BE2C (cell line): ENCODE results near the gene TRAPPC3L.
A peak's percentile ranks its signal among the peaks of the same experiment; 100 is the strongest.

Experiments
- DNase-seq: peaks from one replicate; pipeline ENCODE4 v3.0.0-alpha.2; 2020
- H3K27me3 ChIP-seq: fragments of 250-450 bp; sonication (Bioruptor Pico); 2 replicates; pipeline ENCODE4 v1.5.1; 2020; ENCODE audit warnings: mild to moderate bottlenecking
- H3K36me3 ChIP-seq: fragments of 250-450 bp; sonication (Bioruptor Pico); 2 replicates; pipeline ENCODE4 v1.5.1; 2020; ENCODE audit warnings: mild to moderate bottlenecking
- H3K4me1 ChIP-seq: fragments of 250-450 bp; sonication (Bioruptor Pico); 2 replicates; pipeline ENCODE4 v1.5.1; 2020
- H3K4me3 ChIP-seq: 2 replicates; pipeline ENCODE4 v1.5.1; 2011; ENCODE audit warnings: low read depth, low read length
- H3K9me3 ChIP-seq: fragments of 250-450 bp; sonication (Bioruptor Pico); 2 replicates; pipeline ENCODE4 v1.5.1; 2020
- TF ChIP-seq, protein P1 (sequence below): IDR thresholded peaks from 2 replicates; pipeline ENCODE4 v1.5.1; 2012; ENCODE audit warnings: mild to moderate bottlenecking, low read depth, low read length

TRAPPC3L gene

GRCh38 chr6:116529466-116530290 lies 15.8 kb downstream of the TRAPPC3L start:
- H3K4me3 ChIP-seq, result no peak overlapping the region
- no peaks in the 10 kb centered on the region for H3K4me1 ChIP-seq
- H3K36me3 ChIP-seq, result no peaks in the 10 kb centered on the region
- H3K9me3 ChIP-seq, result no peaks in the 10 kb centered on the region
- TF ChIP-seq, protein P1, sequence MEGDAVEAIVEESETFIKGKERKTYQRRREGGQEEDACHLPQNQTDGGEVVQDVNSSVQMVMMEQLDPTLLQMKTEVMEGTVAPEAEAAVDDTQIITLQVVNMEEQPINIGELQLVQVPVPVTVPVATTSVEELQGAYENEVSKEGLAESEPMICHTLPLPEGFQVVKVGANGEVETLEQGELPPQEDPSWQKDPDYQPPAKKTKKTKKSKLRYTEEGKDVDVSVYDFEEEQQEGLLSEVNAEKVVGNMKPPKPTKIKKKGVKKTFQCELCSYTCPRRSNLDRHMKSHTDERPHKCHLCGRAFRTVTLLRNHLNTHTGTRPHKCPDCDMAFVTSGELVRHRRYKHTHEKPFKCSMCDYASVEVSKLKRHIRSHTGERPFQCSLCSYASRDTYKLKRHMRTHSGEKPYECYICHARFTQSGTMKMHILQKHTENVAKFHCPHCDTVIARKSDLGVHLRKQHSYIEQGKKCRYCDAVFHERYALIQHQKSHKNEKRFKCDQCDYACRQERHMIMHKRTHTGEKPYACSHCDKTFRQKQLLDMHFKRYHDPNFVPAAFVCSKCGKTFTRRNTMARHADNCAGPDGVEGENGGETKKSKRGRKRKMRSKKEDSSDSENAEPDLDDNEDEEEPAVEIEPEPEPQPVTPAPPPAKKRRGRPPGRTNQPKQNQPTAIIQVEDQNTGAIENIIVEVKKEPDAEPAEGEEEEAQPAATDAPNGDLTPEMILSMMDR, result no peak
- 0 out of 2 replicates have a peak, but pooled peaks cover 4% of the 10 kb centered on the region for H3K27me3 ChIP-seq
- DNase-seq, result no peak

GRCh38 chr6:116528780-116529179 lies 16.7 kb downstream of the TRAPPC3L start:
- no peaks in the 10 kb centered on the region for H3K36me3 ChIP-seq
- H3K9me3 ChIP-seq, result no peaks in the 10 kb centered on the region
- no peaks in the 10 kb centered on the region for H3K4me1 ChIP-seq
- TF ChIP-seq, protein P1, result no peak
- 0 out of 2 replicates have a peak, but pooled peaks cover 4% of the 10 kb centered on the region for H3K27me3 ChIP-seq
- no peak for DNase-seq
- H3K4me3 ChIP-seq, result no peak overlapping the region

GRCh38 chr6:116528133-116528532 lies 17.4 kb downstream of the TRAPPC3L start:
- Histone ChIP-seq H3K4me1 (no peaks in the 10 kb centered on the region), H3K9me3 (no peaks in the 10 kb centered on the region), H3K4me3 (no peak overlapping the region), H3K27me3 (0 out of 2 replicates have a peak, but pooled peaks cover 4% of the 10 kb centered on the region), H3K36me3 (no peaks in the 10 kb centered on the region)
- DNase-seq, result no peak
- TF ChIP-seq, protein P1, result no peak

DNA sequence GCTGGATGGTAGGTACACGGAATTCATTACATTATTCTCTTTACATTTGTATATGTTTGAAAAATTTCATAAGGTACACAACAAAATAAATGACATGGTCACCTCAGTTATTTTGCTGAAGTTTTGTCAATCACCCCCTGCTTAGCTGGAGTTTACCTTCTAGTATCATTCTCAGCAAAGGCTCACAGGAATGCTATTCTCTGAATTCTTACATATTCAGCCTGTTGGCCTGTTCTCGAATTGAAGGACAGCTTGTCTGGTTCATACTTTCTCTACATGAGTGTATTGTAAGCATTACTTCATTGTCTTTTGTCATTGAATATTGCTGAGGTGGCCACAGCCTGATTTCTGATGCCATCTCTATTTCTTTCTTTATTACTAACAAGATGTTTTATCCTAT lies 21.2 kb downstream of the TRAPPC3L start:
- DNase-seq, result no peak
- Histone ChIP-seq H3K4me3 (no peak overlapping the region), H3K4me1 (peaks cover 7% of the 10 kb centered on the region), H3K36me3 (no peaks in the 10 kb centered on the region), H3K27me3 (no peaks in the 10 kb centered on the region), H3K9me3 (no peaks in the 10 kb centered on the region)
- TF ChIP-seq, protein P1, result no peak

DNA sequence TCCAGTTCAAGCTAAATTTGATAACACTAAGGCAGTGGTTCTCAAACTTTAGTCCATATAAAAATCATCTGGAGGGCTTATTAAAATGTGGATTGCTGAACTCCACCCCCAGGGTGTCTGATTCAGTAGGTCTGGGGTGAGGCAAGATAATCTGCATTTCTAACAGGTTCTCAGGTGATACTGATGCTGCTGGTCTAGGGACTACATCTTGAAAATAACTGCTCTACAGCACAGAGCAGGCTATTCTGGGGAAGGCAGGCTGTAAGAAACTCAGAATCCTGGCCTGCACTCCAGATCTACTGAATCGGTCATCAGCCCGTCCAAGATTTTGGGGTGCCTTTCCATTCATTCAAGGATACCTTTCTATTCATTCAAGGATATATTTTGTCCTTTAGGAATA lies 22.6 kb downstream of the TRAPPC3L start:
- no peak overlapping the region for H3K4me3 ChIP-seq
- H3K27me3 ChIP-seq, result no peaks in the 10 kb centered on the region
- TF ChIP-seq, protein P1, result no peak
- H3K36me3 ChIP-seq, result no peaks in the 10 kb centered on the region
- H3K4me1 ChIP-seq, result peaks cover 7% of the 10 kb centered on the region
- no peaks in the 10 kb centered on the region for H3K9me3 ChIP-seq
- DNase-seq, result no peak

- no peaks in the 10 kb centered on the region for H3K36me3 ChIP-seq
- H3K27me3 ChIP-seq, result no peaks in the 10 kb centered on the region
- TF ChIP-seq, protein P1, result no peak
- peaks cover 7% of the 10 kb centered on the region for H3K4me1 ChIP-seq
- peak; percentile 18 for DNase-seq
- H3K9me3 ChIP-seq, result no peaks in the 10 kb centered on the region
- H3K4me3 ChIP-seq, result no peak overlapping the region
Observed at GRCh38 chr6:116518621-116519368, 26.7 kb downstream of the TRAPPC3L start.
